GM23248 (cell line): ENCODE data around the gene PHLDA3. TPM values are rescaled to one million over a fixed set of nuclear protein-coding genes. Genes with fewer than 3 reads are reported as not detected.

ENCODE experiments used
- DNase-seq: peaks from one replicate; pipeline ENCODE4 v3.0.0-alpha.2; 2015
- H2AFZ ChIP-seq: fragments of 200-600 bp; sonication (generic); 2 replicates; pipeline ENCODE4 v1.6.1; 2016; ENCODE audit warnings: antibody characterized with exemption
- H3F3A ChIP-seq: fragments of 200-600 bp; sonication (generic); 2 replicates; pipeline ENCODE4 v1.6.1; 2016; ENCODE audit warnings: mild to moderate bottlenecking, antibody characterized with exemption, mixed run types; ENCODE audit not compliant: insufficient read depth
- H3K27ac ChIP-seq: fragments of 200-600 bp; sonication (generic); 2 replicates; pipeline ENCODE4 v1.5.1; 2016; ENCODE audit warnings: mild to moderate bottlenecking
- H3K27me3 ChIP-seq: fragments of 200-600 bp; sonication (generic); replicated peaks from 2 replicates; pipeline ENCODE4 v1.6.1; 2016; ENCODE audit warnings: mild to moderate bottlenecking; ENCODE audit not compliant: insufficient read depth
- H3K36me3 ChIP-seq: fragments of 200-600 bp; sonication (generic); 2 replicates; pipeline ENCODE4 v1.6.1; 2016; ENCODE audit warnings: low read depth, mild to moderate bottlenecking
- H3K4me1 ChIP-seq: fragments of 200-600 bp; sonication (generic); 2 replicates; pipeline ENCODE4 v1.6.1; 2016; ENCODE audit warnings: mild to moderate bottlenecking; ENCODE audit not compliant: insufficient read depth
- H3K4me2 ChIP-seq: fragments of 200-600 bp; sonication (generic); one replicate; pipeline ENCODE4 v1.6.1; 2016; ENCODE audit warnings: mild to moderate bottlenecking; ENCODE audit not compliant: unreplicated experiment
- H3K4me3 ChIP-seq: fragments of 200-600 bp; sonication (generic); 2 replicates; pipeline ENCODE4 v1.5.1; 2016; ENCODE audit warnings: mild to moderate bottlenecking
- H3K79me2 ChIP-seq: fragments of 200-600 bp; sonication (generic); 2 replicates; pipeline ENCODE4 v1.6.1; 2016; ENCODE audit warnings: mild to moderate bottlenecking; ENCODE audit not compliant: insufficient read depth
- H3K9ac ChIP-seq: fragments of 200-600 bp; sonication (generic); 2 replicates; pipeline ENCODE4 v1.6.1; 2016; ENCODE audit warnings: mild to moderate bottlenecking
- H3K9me2 ChIP-seq: fragments of 200-600 bp; sonication (generic); 2 replicates; pipeline ENCODE4 v1.6.1; 2016; ENCODE audit warnings: mixed run types, mild to moderate bottlenecking, moderate library complexity; ENCODE audit not compliant: insufficient read depth
- H3K9me3 ChIP-seq: fragments of 200-600 bp; sonication (generic); one replicate; pipeline ENCODE4 v1.6.1; 2017; ENCODE audit warnings: low read depth
- H4K20me1 ChIP-seq: fragments of 200-600 bp; sonication (generic); 2 replicates; pipeline ENCODE4 v1.6.0; 2016; ENCODE audit not compliant: insufficient read depth
- EZH2 ChIP-seq: fragments of 200-600 bp; sonication (generic); IDR thresholded peaks from 2 replicates; pipeline ENCODE4 v1.6.1; 2018; ENCODE audit warnings: antibody characterized with exemption, mild to moderate bottlenecking; ENCODE audit not compliant: insufficient read depth, poor library complexity, severe bottlenecking
- EZH2phosphoT487 ChIP-seq: fragments of 200-600 bp; sonication (generic); IDR thresholded peaks from 2 replicates; pipeline ENCODE4 v1.6.1; 2018; ENCODE audit warnings: antibody characterized with exemption, moderate library complexity, mild to moderate bottlenecking, low read depth; ENCODE audit not compliant: insufficient read depth
- WGBS, 2 experiments: methylation state at CpG; one replicate each; pipeline ENCODE4 v1.1.6; 2015 to 2017; ENCODE audit warnings: low lambda C conversion rate in 2 of 2, low coverage in 1 of 2; ENCODE audit errors: missing lambda C conversion rate in 2 of 2; 5-methylcytosine and 5-hydroxymethylcytosine counted together
- in situ Hi-C: fragments of 300-500 bp; cut with MboI; formaldehyde crosslinking; loops from 2 replicates; pipeline ENCODE4 v1.15.0; 2020
- polyA plus RNA-seq: library from polyadenylated mRNA; unstranded; fragments of >200 nt; fragmentation: Nextera tagmentation; extraction: Ambion mirVana; gene quantifications from 2 replicates; pipeline ENCODE4 v1.2.1, GENCODE V29; 2016
- total RNA-seq: library from RNA; depleted of rRNA; stranded (reverse); fragments of >200 nt; shearing (Covaris generic); gene quantifications from 2 replicates; pipeline ENCODE4 v1.2.3, GENCODE V29; 2014

PHLDA3 gene
- total and polyA plus RNA-seq, 2 experiments from 2014 or later: 112 to 162 TPM

- H3K27ac ChIP-seq: peak overlapping the region; percentile 77
- H3K4me2 ChIP-seq: peak overlapping the region; percentile 96
- no peaks in the 10 kb centered on the region for H4K20me1 ChIP-seq
- peaks cover 43% of the 10 kb centered on the region for H3K79me2 ChIP-seq
- H3K9ac ChIP-seq: peak overlapping the region; percentile 91
- no peaks in the 10 kb centered on the region for H3K9me3 ChIP-seq
- TF ChIP-seq EZH2phosphoT487: no peak
- TF ChIP-seq EZH2: no peak
- H2AFZ ChIP-seq: peak overlapping the region; percentile 66
- peaks cover 13% of the 10 kb centered on the region; the same call in 1 of the 2 replicates for H3K4me1 ChIP-seq
- H3K9me2 ChIP-seq: no peaks in the 10 kb centered on the region
- WGBS, 2 experiments: 73 to 74% methylated on average over 15 to 16 of the region's 16 CpGs
- in situ Hi-C loops: no loop called here
- H3K27me3 ChIP-seq: no peaks in the 10 kb centered on the region
- no peak for DNase-seq
- H3K36me3 ChIP-seq: peaks cover 13% of the 10 kb centered on the region; the same call in 1 of the 2 replicates
- peak overlapping the region; percentile 100 for H3K4me3 ChIP-seq
- peaks cover 28% of the 10 kb centered on the region for H3F3A ChIP-seq
These were observed 672 bp upstream of the PHLDA3 start for GRCh38 chr1:201469645-201470074.

- DNase-seq: peak; percentile 66
- H3K27me3 ChIP-seq: no peaks in the 10 kb centered on the region
- peak overlapping the region; percentile 100 for H3K4me3 ChIP-seq
- peak overlapping the region; percentile 77 for H3K27ac ChIP-seq
- H3K4me1 ChIP-seq: peaks cover 14% of the 10 kb centered on the region
- peaks cover 54% of the 10 kb centered on the region for H3K79me2 ChIP-seq
- H2AFZ ChIP-seq: no peak overlapping the region
- WGBS, 2 experiments: 1 to 3% methylated on average over 32 to 40 of the region's 44 CpGs
- H3F3A ChIP-seq: peaks cover 40% of the 10 kb centered on the region
- in situ Hi-C loops: no loop called here
- H3K9me3 ChIP-seq: no peaks in the 10 kb centered on the region
- peaks cover 22% of the 10 kb centered on the region; the same call in 1 of the 2 replicates for H3K36me3 ChIP-seq
- no peaks in the 10 kb centered on the region for H4K20me1 ChIP-seq
- TF ChIP-seq EZH2phosphoT487 (no peak), EZH2 (no peak)
- H3K4me2 ChIP-seq: peak overlapping the region; percentile 96
- peak overlapping the region; percentile 91 for H3K9ac ChIP-seq
- no peaks in the 10 kb centered on the region for H3K9me2 ChIP-seq
These were observed 516 bp downstream of the PHLDA3 start for GRCh38 chr1:201468501-201468843.

DNA sequence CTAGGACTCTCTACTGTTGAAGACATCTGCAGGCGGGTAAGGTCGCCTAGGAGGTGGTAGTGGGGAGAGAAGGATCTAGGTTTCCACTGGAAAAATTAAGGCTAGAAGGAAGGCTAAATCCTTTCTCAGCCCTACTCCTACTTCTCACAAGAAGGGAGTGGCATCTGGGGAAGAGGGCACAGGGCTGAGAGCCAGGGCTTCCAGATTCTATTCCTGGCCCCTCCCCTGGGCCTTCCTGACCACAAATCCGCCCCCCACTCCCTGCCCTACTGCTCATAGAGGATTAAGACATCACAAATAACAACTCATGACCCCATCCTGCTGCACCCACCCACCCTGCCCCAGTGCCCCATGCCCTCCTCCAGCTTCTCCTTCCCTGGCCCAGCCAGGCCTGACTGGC lies 2.5 kb downstream of the PHLDA3 start:
- peak overlapping the region; percentile 77 for H3K27ac ChIP-seq

GRCh38 chr1:201465698-201466290 lies 3.2 kb downstream of the PHLDA3 start:
- 79 to 82% methylated on average over 9 of the region's 9 CpGs for WGBS, 2 experiments
- Histone ChIP-seq H3K36me3 (peaks cover 22% of the 10 kb centered on the region; the same call in 1 of the 2 replicates), H3K9me2 (no peaks in the 10 kb centered on the region), H3K27me3 (no peaks in the 10 kb centered on the region), H3F3A (peaks cover 50% of the 10 kb centered on the region), H3K4me3 (peak overlapping the region; percentile 100), H4K20me1 (no peaks in the 10 kb centered on the region), H3K27ac (peak overlapping the region; percentile 98; the same call in 1 of the 2 replicates), H3K9ac (peak overlapping the region; percentile 91), H2AFZ (no peak overlapping the region), H3K4me1 (peaks cover 30% of the 10 kb centered on the region), H3K9me3 (no peaks in the 10 kb centered on the region), H3K4me2 (peak overlapping the region; percentile 96), H3K79me2 (peaks cover 54% of the 10 kb centered on the region)
- in situ Hi-C loops: no loop called here
- DNase-seq: no peak
- TF ChIP-seq EZH2: no peak
- TF ChIP-seq EZH2phosphoT487: no peak

More for the DNA sequence above, 2.5 kb downstream of the PHLDA3 start:
- Histone ChIP-seq H3K9me2 (no peaks in the 10 kb centered on the region), H3F3A (peaks cover 48% of the 10 kb centered on the region), H3K4me2 (peak overlapping the region; percentile 96), H2AFZ (no peak overlapping the region), H3K9me3 (no peaks in the 10 kb centered on the region), H3K9ac (peak overlapping the region; percentile 91), H4K20me1 (no peaks in the 10 kb centered on the region), H3K79me2 (peaks cover 54% of the 10 kb centered on the region), H3K27me3 (no peaks in the 10 kb centered on the region), H3K36me3 (peaks cover 22% of the 10 kb centered on the region; the same call in 1 of the 2 replicates), H3K4me3 (peak overlapping the region; percentile 100), H3K4me1 (peaks cover 25% of the 10 kb centered on the region)
- DNase-seq: peak; percentile 68
- 60 to 79% methylated on average over 2 to 3 of the region's 3 CpGs for WGBS, 2 experiments
- TF ChIP-seq EZH2phosphoT487 (no peak), EZH2 (no peak)
- in situ Hi-C loops: no loop called here
